Smooth muscle cell of the coronary artery (primary cell): Measurements from ENCODE around the gene CTSA. TPM values are rescaled to one million over a fixed set of nuclear protein-coding genes. Genes with fewer than 3 reads are reported as not detected.

Source experiments
- total RNA-seq: library from RNA; depleted of rRNA; stranded (reverse); fragments of >200 nt; gene quantifications from 2 replicates; pipeline ENCODE4 v1.2.3, GENCODE V29; 2014; ENCODE audit warnings: low replicate concordance

The CTSA gene
- 58.2 and 124 TPM in 2 replicates for total RNA-seq

GRCh38 chr20:45890985-45891983, at the start of gene CTSA, which contains the start of gene NEURL2:
Gene CTSA (plus strand): TSS chr20:45891335. CDS start chr20:45891569, 234 bp downstream.
Gene NEURL2 (minus strand): TSS chr20:45891208. CDS start chr20:45890991, 217 bp downstream.

GRCh38 chr20:45857114-45857881, 33.8 kb upstream of the CTSA start, which contains the start of the genes ACOT8 and ZSWIM3:
Gene ACOT8 (minus strand): TSS chr20:45857392. CDS start chr20:45857315, 77 bp downstream.
Gene ZSWIM3 (plus strand): TSS chr20:45857614. CDS start chr20:45857826, 212 bp downstream.

DNA sequence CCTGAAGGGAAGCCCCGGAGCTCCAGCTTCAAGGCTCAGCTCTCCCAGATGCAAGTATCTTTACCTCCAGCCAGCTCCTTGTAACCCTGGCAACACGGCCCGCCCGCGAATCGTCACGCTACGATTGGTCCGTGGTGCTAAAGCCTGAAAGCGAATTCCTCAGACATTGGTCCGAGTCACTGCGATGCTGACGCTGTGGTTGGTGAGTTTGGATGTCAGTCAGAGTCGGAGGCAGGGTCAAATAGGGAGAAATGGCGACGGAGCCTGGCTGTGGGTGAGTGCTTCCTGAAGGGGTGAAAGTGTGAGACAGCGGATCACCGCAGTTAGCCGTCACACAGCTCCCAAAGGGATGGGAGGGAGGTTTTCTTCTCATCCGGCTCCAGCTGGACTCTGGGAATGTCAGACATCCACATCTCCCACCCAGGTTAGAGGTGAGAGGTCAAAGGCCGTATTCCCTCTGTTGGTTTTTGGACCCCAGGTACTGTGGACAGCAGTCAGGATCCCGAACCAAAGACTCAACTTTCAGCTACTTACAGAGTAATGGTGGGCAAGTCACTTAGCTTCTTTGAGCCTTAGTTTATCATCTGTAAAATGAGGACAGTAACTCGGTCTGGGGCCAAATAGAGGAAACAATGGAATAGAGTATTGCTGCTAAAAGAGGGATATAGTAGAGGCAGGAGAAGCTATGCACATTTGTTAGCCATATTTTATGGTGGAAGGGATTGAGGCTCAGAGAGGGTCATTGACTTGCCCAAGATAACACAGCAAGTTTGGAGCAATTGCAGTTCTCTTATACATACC, 9.9 kb upstream of the CTSA start, which contains the start of gene ZSWIM1:
Gene ZSWIM1, plus strand, starts transcription at position 240 of the 801 bp plus-strand sequence. CDS start 1,366 bp downstream, outside the sequence.

DNA sequence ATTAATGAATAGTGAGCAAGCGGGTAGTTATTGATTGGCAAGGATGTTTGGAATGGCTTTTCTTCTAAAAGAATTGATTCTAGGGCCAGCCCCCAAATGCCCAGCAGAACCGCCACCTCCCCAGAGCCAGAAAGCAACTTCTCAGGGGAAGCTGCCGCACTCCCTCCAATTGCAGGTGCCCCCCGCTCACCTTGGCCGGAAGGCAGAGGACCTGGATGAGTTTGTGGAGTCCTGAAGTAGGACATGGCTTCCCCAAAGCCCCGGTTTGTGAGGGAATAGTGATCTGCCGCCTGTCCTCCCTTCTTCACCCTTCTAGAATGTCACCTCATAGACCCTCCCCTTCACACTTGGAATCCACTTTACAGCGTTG, 3.8 kb upstream of the CTSA start, which contains the start of gene SPATA25:
Gene SPATA25, minus strand, starts transcription at position 277 of the 370 bp plus-strand sequence. Its CDS starts 32 bp downstream, at position 245.

DNA sequence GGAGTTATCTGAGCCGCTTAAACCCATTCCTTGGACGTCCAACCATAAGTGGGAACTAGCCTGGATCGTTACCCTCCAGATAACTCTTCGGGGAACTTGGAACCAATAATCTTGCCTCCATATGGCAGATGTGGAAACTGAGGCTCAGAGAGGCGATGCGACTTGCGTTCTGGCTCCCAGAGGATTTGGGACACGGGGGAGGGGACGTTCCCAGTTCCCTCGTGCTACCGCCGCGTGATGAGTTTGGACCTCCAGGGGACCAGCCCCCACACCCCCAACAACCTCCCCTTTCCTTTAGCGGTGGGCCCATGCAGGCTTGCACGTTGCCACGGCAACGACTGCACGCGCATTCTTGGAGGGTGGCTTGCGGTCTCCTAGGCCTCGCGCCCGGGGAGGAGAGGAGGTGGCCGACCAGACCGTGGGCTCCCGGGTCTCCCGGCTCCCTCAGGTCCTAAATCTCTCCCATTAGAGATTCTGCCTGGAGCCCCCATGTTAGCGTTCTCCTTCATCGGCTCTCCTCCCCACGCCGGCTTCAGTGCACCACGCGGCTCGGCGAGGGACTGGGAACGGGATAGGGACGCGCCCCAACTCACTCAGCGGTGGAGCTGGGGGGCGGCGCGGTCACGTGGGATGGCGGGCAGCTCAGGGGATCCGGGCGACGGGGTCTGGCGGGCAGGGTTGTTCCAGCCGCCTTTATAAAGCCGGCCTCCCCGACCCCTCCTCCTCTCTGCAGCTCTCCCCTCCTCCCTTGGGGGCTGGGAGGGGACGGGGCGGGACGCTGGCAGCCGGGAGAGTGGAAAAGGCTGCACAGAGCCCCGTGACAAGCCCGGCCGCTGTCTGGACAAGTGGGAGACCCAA, 20.6 kb downstream of the CTSA start, which contains the start of gene PLTP:
Gene PLTP, minus strand, starts transcription at position 670 of the 858 bp plus-strand sequence. CDS start 703 bp downstream, outside the sequence.

GRCh38 chr20:45934586-45935415, 43.7 kb downstream of the CTSA start, which contains the start of gene PCIF1:
Gene PCIF1 (plus strand): TSS chr20:45934683. CDS start chr20:45939000, 4,317 bp downstream.

Other genes with a start within 250 kb of the CTSA start
- gene WFDC11, start 221.1 kb upstream of the CTSA start, total RNA-seq, result not detected in 2 replicates
- not detected in 2 replicates for gene WFDC13, start 189.3 kb upstream of the CTSA start, total RNA-seq
- not detected in 2 replicates for gene WFDC10B, start 186.3 kb upstream of the CTSA start, total RNA-seq
- gene SPINT4, start 169.0 kb upstream of the CTSA start, total RNA-seq, result not detected in 2 replicates
- gene WFDC3, start 99.5 kb upstream of the CTSA start, total RNA-seq, result not detected in 2 replicates
- 13.3 and 16.0 TPM in 2 replicates for gene DNTTIP1, start 99.4 kb upstream of the CTSA start, total RNA-seq
- gene UBE2C, start 78.7 kb upstream of the CTSA start, total RNA-seq, result 1.6 and 7.7 TPM in 2 replicates
- gene TNNC2, start 64.0 kb upstream of the CTSA start, total RNA-seq, result 0.15 and 13.1 TPM in 2 replicates
- gene SNX21, start 57.5 kb upstream of the CTSA start, total RNA-seq, result 27.1 and 64.9 TPM in 2 replicates
- 33.2 and 35.2 TPM in 2 replicates for gene ACOT8, start 33.9 kb upstream of the CTSA start, total RNA-seq
- 5.9 and 6.7 TPM in 2 replicates for gene ZSWIM3, start 33.7 kb upstream of the CTSA start, total RNA-seq
- gene ZSWIM1, start 10.1 kb upstream of the CTSA start, total RNA-seq, result 2.9 and 3.5 TPM in 2 replicates
- 0.12 and 0.60 TPM in 2 replicates for gene SPATA25, start 3.7 kb upstream of the CTSA start, total RNA-seq
- gene NEURL2, start 127 bp upstream of the CTSA start, total RNA-seq, result 2.0 and 3.5 TPM in 2 replicates
- gene PLTP, start 20.8 kb downstream of the CTSA start, total RNA-seq, result 21.9 and 59.8 TPM in 2 replicates
- gene PCIF1, start 43.3 kb downstream of the CTSA start, total RNA-seq, result 4.9 and 7.0 TPM in 2 replicates
- 8.5 and 11.5 TPM in 2 replicates for gene ZNF335, start 80.9 kb downstream of the CTSA start, total RNA-seq
- gene MMP9, start 117.6 kb downstream of the CTSA start, total RNA-seq, result not detected in 2 replicates
- gene SLC12A5, start 137.9 kb downstream of the CTSA start, total RNA-seq, result under 0.01 TPM in 1 of 2 replicates, not detected in the other
- 6.3 and 6.8 TPM in 2 replicates for gene NCOA5, start 198.6 kb downstream of the CTSA start, total RNA-seq
- 1.9 and 7.8 TPM in 2 replicates for gene CD40, start 227.0 kb downstream of the CTSA start, total RNA-seq